HEK293 (cell line): Measurements from ENCODE around the gene FYB1.

Source experiments
- CTCF ChIA-PET: fragments of 350-600 bp; formaldehyde crosslinking; extraction: SDS; loops from one replicate; lab custom pipeline; 2021; ENCODE audit warnings: antibody characterized with exemption; lab: Yijun Ruan, JAX
- POLR2A ChIA-PET: fragments of 300-600 bp; formaldehyde crosslinking; extraction: SDS; loops from one replicate; lab custom pipeline; 2020; ENCODE audit warnings: antibody characterized with exemption, inconsistent platforms; lab: Yijun Ruan, JAX
- H3K27ac ChIP-seq: fragments of 200-500 bp; sonication (Bioruptor generic); 2 replicates; pipeline ENCODE4 v1.5.1; 2014; ENCODE audit warnings: low read depth, low read length, control low read depth, inconsistent platforms; ENCODE audit errors: extremely low read depth
- H3K36me3 ChIP-seq, 2 experiments: fragments of 200-500 bp in 1 of 2; sonication (Bioruptor generic) in 1 of 2; 1 replicate in 1 of 2; 2 replicates in 1 of 2; pipeline ENCODE4 v1.5.1; 2014 to 2017; ENCODE audit warnings: inconsistent platforms in 2 of 2, low read length in 2 of 2; ENCODE audit not compliant: control insufficient read depth in 2 of 2, insufficient read depth in 1 of 2
- H3K4me1 ChIP-seq: fragments of 200-500 bp; sonication (Bioruptor generic); 2 replicates; pipeline ENCODE4 v1.5.1; 2014; ENCODE audit warnings: mild to moderate bottlenecking, low read length, inconsistent platforms; ENCODE audit not compliant: control insufficient read depth, insufficient read depth
- H3K4me3 ChIP-seq: 2 replicates; pipeline ENCODE4 v1.5.1; 2011; ENCODE audit warnings: low read depth, mild to moderate bottlenecking, control low read depth, low read length, moderate library complexity
- H3K9me3 ChIP-seq: fragments of 200-500 bp; sonication (Bioruptor generic); 2 replicates; pipeline ENCODE4 v1.5.1; 2014; ENCODE audit warnings: low read depth, low read length, inconsistent platforms; ENCODE audit not compliant: control insufficient read depth, insufficient read depth
- BCL6B ChIP-seq: fragments of 450-650 bp; formaldehyde crosslinking; IDR thresholded peaks from 2 replicates; pipeline ENCODE4 v1.5.1; 2017; ENCODE audit warnings: missing biosample characterization, missing genetic modification characterization
- HOXD13 ChIP-seq: sonication (generic); formaldehyde crosslinking; IDR thresholded peaks from 2 replicates; pipeline ENCODE4 v1.8.0; 2022; ENCODE audit warnings: missing genetic modification reagents, borderline replicate concordance
- SP7 ChIP-seq: fragments of 450-650 bp; formaldehyde crosslinking; IDR thresholded peaks from 2 replicates; pipeline ENCODE4 v1.5.1; 2016; ENCODE audit warnings: missing biosample characterization, missing genetic modification characterization
- ZBTB1 ChIP-seq: fragments of 450-650 bp; formaldehyde crosslinking; IDR thresholded peaks from 2 replicates; pipeline ENCODE4 v1.5.1; 2016; ENCODE audit warnings: missing biosample characterization, missing genetic modification characterization
- ZBTB11 ChIP-seq: fragments of 450-650 bp; formaldehyde crosslinking; conservative IDR thresholded peaks from 2 replicates; pipeline ENCODE4 v1.5.1; 2016; ENCODE audit warnings: low read depth, missing biosample characterization, missing genetic modification characterization
- ZBTB49 ChIP-seq: fragments of 450-650 bp; formaldehyde crosslinking; IDR thresholded peaks from 2 replicates; pipeline ENCODE4 v1.5.1; 2016; ENCODE audit warnings: missing biosample characterization, missing genetic modification characterization, low read depth
- ZEB2 ChIP-seq: fragments of 450-650 bp; formaldehyde crosslinking; IDR thresholded peaks from 2 replicates; pipeline ENCODE4 v1.5.1; 2016; ENCODE audit warnings: missing biosample characterization, missing genetic modification characterization
- ZFP37 ChIP-seq: fragments of 450-650 bp; formaldehyde crosslinking; IDR thresholded peaks from 2 replicates; pipeline ENCODE4 v1.5.1; 2016; ENCODE audit warnings: missing biosample characterization, missing genetic modification characterization
- ZNF132 ChIP-seq: fragments of 450-650 bp; formaldehyde crosslinking; IDR thresholded peaks from 2 replicates; pipeline ENCODE4 v1.5.1; 2017; ENCODE audit warnings: missing biosample characterization, missing genetic modification characterization, borderline replicate concordance
- ZNF138 ChIP-seq: fragments of 450-650 bp; formaldehyde crosslinking; IDR thresholded peaks from 2 replicates; pipeline ENCODE4 v1.5.1; 2016; ENCODE audit warnings: missing biosample characterization, missing genetic modification characterization, borderline replicate concordance
- ZNF157 ChIP-seq: fragments of 450-650 bp; formaldehyde crosslinking; IDR thresholded peaks from 2 replicates; pipeline ENCODE4 v1.5.1; 2016; ENCODE audit warnings: missing biosample characterization, missing genetic modification characterization
- ZNF354C ChIP-seq: fragments of 450-650 bp; formaldehyde crosslinking; IDR thresholded peaks from 2 replicates; pipeline ENCODE4 v1.5.1; 2016; ENCODE audit warnings: missing biosample characterization, missing genetic modification characterization, low read depth, borderline replicate concordance
- ZNF426 ChIP-seq: fragments of 450-650 bp; formaldehyde crosslinking; IDR thresholded peaks from 2 replicates; pipeline ENCODE4 v1.5.1; 2017; ENCODE audit warnings: missing biosample characterization, missing genetic modification characterization, mild to moderate bottlenecking, inconsistent platforms, moderate library complexity
- ZNF560 ChIP-seq: fragments of 450-650 bp; formaldehyde crosslinking; IDR thresholded peaks from 2 replicates; pipeline ENCODE4 v1.5.1; 2017; ENCODE audit warnings: missing biosample characterization, missing genetic modification characterization, borderline replicate concordance
- ZNF624 ChIP-seq: fragments of 450-650 bp; formaldehyde crosslinking; IDR thresholded peaks from 2 replicates; pipeline ENCODE4 v1.5.1; 2017; ENCODE audit warnings: missing biosample characterization, missing genetic modification characterization
- ZNF639 ChIP-seq: fragments of 450-650 bp; formaldehyde crosslinking; IDR thresholded peaks from 2 replicates; pipeline ENCODE4 v1.5.1; 2016; ENCODE audit warnings: missing biosample characterization, missing genetic modification characterization
- ZNF658 ChIP-seq: fragments of 450-650 bp; formaldehyde crosslinking; IDR thresholded peaks from 2 replicates; pipeline ENCODE4; 2016; ENCODE audit warnings: missing biosample characterization, missing genetic modification characterization
- ZNF677 ChIP-seq: fragments of 450-650 bp; IDR thresholded peaks from 2 replicates; pipeline ENCODE4 v1.5.0; 2018; ENCODE audit warnings: missing biosample characterization, mild to moderate bottlenecking, missing genetic modification characterization, moderate library complexity
- ZNF704 ChIP-seq: fragments of 450-650 bp; formaldehyde crosslinking; IDR thresholded peaks from 2 replicates; pipeline ENCODE4 v1.5.1; 2016; ENCODE audit warnings: missing biosample characterization, missing genetic modification characterization
- ZSCAN23 ChIP-seq: fragments of 450-650 bp; formaldehyde crosslinking; IDR thresholded peaks from 2 replicates; pipeline ENCODE4 v1.5.1; 2016; ENCODE audit warnings: missing biosample characterization, missing genetic modification characterization

FYB1 gene

GRCh38 chr5:39255406-39255805 lies 36.0 kb upstream of the FYB1 start:
- no peaks in the 10 kb centered on the region for H3K9me3 ChIP-seq
- no peaks in the 10 kb centered on the region for H3K4me1 ChIP-seq
- TF ChIP-seq ZNF658 (tag by site-specific recombination), result no peak
- TF ChIP-seq ZNF157, result no peak
- no peak for TF ChIP-seq ZFP37
- TF ChIP-seq ZNF560 (tag by site-specific recombination), result no peak
- no peak for TF ChIP-seq ZEB2
- TF ChIP-seq ZSCAN23 (tag by site-specific recombination), result no peak
- TF ChIP-seq ZBTB1 (tag by site-specific recombination), result no peak
- no peak for TF ChIP-seq ZNF704 (tag by site-specific recombination)
- TF ChIP-seq ZNF426 (tag by site-specific recombination), result no peak
- no peak for TF ChIP-seq ZBTB49
- TF ChIP-seq ZBTB11 (tag by site-specific recombination), result no peak
- TF ChIP-seq ZNF677 (tag by site-specific recombination), result no peak
- TF ChIP-seq ZNF624 (tag by site-specific recombination), result no peak
- no peak for TF ChIP-seq ZNF132 (tag by site-specific recombination)
- no peak for TF ChIP-seq SP7 (tag by site-specific recombination)
- no peak for TF ChIP-seq ZNF138 (tag by site-specific recombination)
- TF ChIP-seq ZNF354C, result no peak
- TF ChIP-seq ZNF639, result no peak
- no peak for TF ChIP-seq BCL6B (tag by site-specific recombination)
- TF ChIP-seq HOXD13 (CRISPR knock-in tag), result no peak
- no peak overlapping the region for H3K27ac ChIP-seq
- POLR2A ChIA-PET, result no interaction called here
- CTCF ChIA-PET, result no interaction called here
- H3K4me3 ChIP-seq, result no peak overlapping the region
- H3K36me3 ChIP-seq, result no peaks in the 10 kb centered on the region
